ENCODE measurements around the gene PPIP5K1. TPM values are rescaled to one million over a fixed set of nuclear protein-coding genes. Genes with fewer than 3 reads are reported as not detected.
"Not testable (repeated sequence)": the region's sequence is repeated elsewhere in the genome, so short reads cannot be mapped to it uniquely, and the experiment has no call there.

Gene PPIP5K1
- total RNA-seq, 5 donors from 2014 or later (not counting 1 experiment from before 2014, with no cell fraction given), result 30.0 to 47.1 (median 39.1) TPM

GRCh38 chr15:43532826-43533225, 57.2 kb downstream of the PPIP5K1 start:
- POLR2A ChIA-PET, result not testable (repeated sequence)

DNA sequence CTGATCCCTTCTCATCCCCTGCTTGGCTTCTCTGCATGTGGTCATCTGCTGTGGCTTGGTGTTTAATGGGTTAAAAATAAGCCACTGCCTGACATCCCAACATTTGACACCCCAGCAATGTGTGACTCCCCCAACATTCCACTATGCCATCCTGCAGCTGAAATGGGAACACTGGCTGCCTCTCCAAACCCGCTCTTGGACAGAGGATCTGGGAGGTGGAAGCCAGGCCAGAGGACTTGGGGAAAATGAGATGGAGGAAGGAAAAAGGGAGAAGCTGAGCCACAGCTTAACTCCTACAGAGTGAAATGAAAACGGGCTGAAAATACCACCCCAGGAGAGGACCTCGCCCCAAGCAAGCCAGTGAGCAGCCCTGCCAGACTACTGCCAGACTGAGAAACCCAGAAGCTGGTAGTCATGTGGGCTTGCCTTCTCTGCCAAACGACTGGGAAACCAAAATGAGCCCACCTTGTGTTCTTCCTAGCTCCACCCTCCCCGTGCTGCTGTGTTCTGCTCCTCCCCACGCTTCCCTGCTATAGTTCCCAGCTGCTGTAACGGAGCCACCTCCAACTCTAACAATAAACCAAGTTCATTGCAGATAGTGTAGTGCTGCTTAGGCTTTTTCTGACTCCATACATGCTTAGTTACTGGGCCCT, 58.9 kb downstream of the PPIP5K1 start:
- Mint-ChIP-seq H3K27ac (no peak overlapping the region), H3K4me1 (no peaks in the 10 kb centered on the region), H3K9me3 (no peaks in the 10 kb centered on the region), H3K4me3 (no peak overlapping the region), H3K36me3 (peaks cover 19% of the 10 kb centered on the region), H3K27me3 (no peaks in the 10 kb centered on the region)
- H3K9me3 ChIP-seq, result no peaks in the 10 kb centered on the region
- CTCF ChIA-PET, result no interaction called here
- H3K4me3 ChIP-seq (ENCODE audit: control insufficient read depth in 1 of 2, extremely low read depth in 1 of 2, low read length in 1 of 2), result no peak overlapping the region
- POLR2A ChIA-PET, result no interaction called here
- H3K27me3 ChIP-seq (replicated peaks in 1 of 2; ENCODE audit: control insufficient read depth in 2 of 2, extremely low read depth in 1 of 2, insufficient read depth in 2 of 2, low read length in 1 of 2), result peaks cover 0 to 7% of the 10 kb centered on the region in 2 experiments
- peaks cover 5 to 10% of the 10 kb centered on the region in 2 donors for H3K36me3 ChIP-seq (ENCODE audit: control insufficient read depth in 2 of 2, extremely low read depth in 1 of 2, insufficient read depth in 1 of 2, low read length in 1 of 2)
- no peak for ATAC-seq (replicated peaks in 1 of 4)
- H3K4me1 ChIP-seq (ENCODE audit: control insufficient read depth in 1 of 2, extremely low read depth in 1 of 2, insufficient read depth in 2 of 2, low read length in 2 of 2), result no peaks in the 10 kb centered on the region
- 60% methylated on average over 2 of the region's 7 CpGs for WGBS (ENCODE audit: insufficient coverage)
- no peak for DNase-seq
- H3K27ac ChIP-seq (ENCODE audit: low read length), result no peak overlapping the region

More at GRCh38 chr15:43532826-43533225, 57.2 kb downstream of the PPIP5K1 start:
- H3K27ac ChIP-seq (ENCODE audit: low read length); H3K9me3 ChIP-seq; DNase-seq; H3K27ac Mint-ChIP-seq; H3K4me3 ChIP-seq (ENCODE audit: control insufficient read depth in 1 of 2, extremely low read depth in 1 of 2, low read length in 1 of 2); H3K9me3 Mint-ChIP-seq; H3K27me3 ChIP-seq (replicated peaks in 1 of 2; ENCODE audit: control insufficient read depth in 2 of 2, extremely low read depth in 1 of 2, insufficient read depth in 2 of 2, low read length in 1 of 2); H3K27me3 Mint-ChIP-seq; H3K4me1 Mint-ChIP-seq; H3K4me1 ChIP-seq (ENCODE audit: control insufficient read depth in 1 of 2, extremely low read depth in 1 of 2, insufficient read depth in 2 of 2, low read length in 2 of 2); H3K4me3 Mint-ChIP-seq; ATAC-seq (replicated peaks in 1 of 4): not testable (repeated sequence)
- 90% methylated on average over 2 of the region's 5 CpGs for WGBS (ENCODE audit: insufficient coverage)
- H3K36me3 ChIP-seq (ENCODE audit: control insufficient read depth in 2 of 2, extremely low read depth in 1 of 2, insufficient read depth in 1 of 2, low read length in 1 of 2), result peaks cover 5 to 10% of the 10 kb centered on the region in 2 donors
- CTCF ChIA-PET, result interaction anchor here in 1 of 2 donors (0.6 kb wide), 1 partner anchor 1725 kb away, joined by 3 read pairs; no protein-coding TSS in a partner anchor
- peaks cover 22% of the 10 kb centered on the region for H3K36me3 Mint-ChIP-seq

- H3K4me1 ChIP-seq (ENCODE audit: control insufficient read depth in 1 of 2, extremely low read depth in 1 of 2, insufficient read depth in 2 of 2, low read length in 2 of 2), result peaks cover 0 to 6% of the 10 kb centered on the region in 2 experiments
- H3K4me3 ChIP-seq (ENCODE audit: control insufficient read depth in 1 of 2, extremely low read depth in 1 of 2, low read length in 1 of 2), result no peak overlapping the region
- peaks cover 2% of the 10 kb centered on the region in 2 donors for H3K36me3 ChIP-seq (ENCODE audit: control insufficient read depth in 2 of 2, extremely low read depth in 1 of 2, insufficient read depth in 1 of 2, low read length in 1 of 2)
- H3K27ac Mint-ChIP-seq, result no peak overlapping the region
- H3K9me3 ChIP-seq, result no peaks in the 10 kb centered on the region
- peaks cover 12% of the 10 kb centered on the region for H3K36me3 Mint-ChIP-seq
- H3K4me3 Mint-ChIP-seq, result no peak overlapping the region
- H3K27ac ChIP-seq (ENCODE audit: low read length), result no peak overlapping the region
- WGBS (ENCODE audit: insufficient coverage), result 80% methylated on average over 9 of the region's 12 CpGs
- H3K9me3 Mint-ChIP-seq, result no peaks in the 10 kb centered on the region
- H3K27me3 ChIP-seq (replicated peaks in 1 of 2; ENCODE audit: control insufficient read depth in 2 of 2, extremely low read depth in 1 of 2, insufficient read depth in 2 of 2, low read length in 1 of 2), result peaks cover 0 to 7% of the 10 kb centered on the region in 2 experiments
- ChIA-PET POLR2A (no interaction called here), CTCF (no interaction called here)
- DNase-seq (no peak), ATAC-seq (replicated peaks in 1 of 4) (no peak)
- no peaks in the 10 kb centered on the region for H3K27me3 Mint-ChIP-seq
- peaks cover 7 to 10% (median 9%) of the 10 kb centered on the region in 3 donors for H3K4me1 Mint-ChIP-seq
These were observed 60.2 kb downstream of the PPIP5K1 start for GRCh38 chr15:43529587-43530345.

- CTCF ChIA-PET, result interaction anchor here in 1 of 2 donors (0.9 kb wide), 1 partner anchor 15 kb away, joined by 3 read pairs; no protein-coding TSS in a partner anchor
- DNase-seq, result no peak
- no peak overlapping the region for H3K27ac Mint-ChIP-seq
These were observed 60.9 kb downstream of the PPIP5K1 start for GRCh38 chr15:43529141-43529540.

GRCh38 chr15:43528542-43529007, 61.4 kb downstream of the PPIP5K1 start:
- WGBS (ENCODE audit: insufficient coverage), result 87% methylated on average over 4 of the region's 11 CpGs
- ATAC-seq (replicated peaks in 1 of 4) (no peak), DNase-seq (no peak)
- Histone ChIP-seq H3K4me3 (ENCODE audit: control insufficient read depth in 1 of 2, extremely low read depth in 1 of 2, low read length in 1 of 2) (no peak overlapping the region), H3K4me1 (ENCODE audit: control insufficient read depth in 1 of 2, extremely low read depth in 1 of 2, insufficient read depth in 2 of 2, low read length in 2 of 2) (peaks cover 0 to 6% of the 10 kb centered on the region in 2 experiments), H3K36me3 (ENCODE audit: control insufficient read depth in 2 of 2, extremely low read depth in 1 of 2, insufficient read depth in 1 of 2, low read length in 1 of 2) (no peaks in the 10 kb centered on the region), H3K27me3 (replicated peaks in 1 of 2; ENCODE audit: control insufficient read depth in 2 of 2, extremely low read depth in 1 of 2, insufficient read depth in 2 of 2, low read length in 1 of 2) (peaks cover 0 to 7% of the 10 kb centered on the region in 2 experiments), H3K9me3 (no peaks in the 10 kb centered on the region), H3K27ac (ENCODE audit: low read length) (no peak overlapping the region)
- ChIA-PET CTCF (interaction anchor here in 1 of 2 donors (0.9 kb wide), 1 partner anchor 14 kb away, joined by 3 read pairs; no protein-coding TSS in a partner anchor), POLR2A (no interaction called here)
- peaks cover 5% of the 10 kb centered on the region for H3K36me3 Mint-ChIP-seq
- no peak overlapping the region for H3K27ac Mint-ChIP-seq
- H3K4me3 Mint-ChIP-seq, result no peak overlapping the region
- peaks cover 8 to 18% (median 10%) of the 10 kb centered on the region in 3 donors for H3K4me1 Mint-ChIP-seq
- no peaks in the 10 kb centered on the region for H3K9me3 Mint-ChIP-seq
- H3K27me3 Mint-ChIP-seq, result no peaks in the 10 kb centered on the region

More at GRCh38 chr15:43529141-43529540, 60.9 kb downstream of the PPIP5K1 start:
- H3K4me3 Mint-ChIP-seq, result no peak overlapping the region
- H3K36me3 ChIP-seq (ENCODE audit: control insufficient read depth in 2 of 2, extremely low read depth in 1 of 2, insufficient read depth in 1 of 2, low read length in 1 of 2), result no peaks in the 10 kb centered on the region
- H3K4me3 ChIP-seq (ENCODE audit: control insufficient read depth in 1 of 2, extremely low read depth in 1 of 2, low read length in 1 of 2), result no peak overlapping the region
- H3K9me3 ChIP-seq, result no peaks in the 10 kb centered on the region
- H3K27ac ChIP-seq (ENCODE audit: low read length), result no peak overlapping the region
- H3K4me1 ChIP-seq (ENCODE audit: control insufficient read depth in 1 of 2, extremely low read depth in 1 of 2, insufficient read depth in 2 of 2, low read length in 2 of 2), result peaks cover 0 to 6% of the 10 kb centered on the region in 2 experiments
- H3K9me3 Mint-ChIP-seq, result no peaks in the 10 kb centered on the region
- H3K27me3 Mint-ChIP-seq, result no peaks in the 10 kb centered on the region
- H3K27me3 ChIP-seq (replicated peaks in 1 of 2; ENCODE audit: control insufficient read depth in 2 of 2, extremely low read depth in 1 of 2, insufficient read depth in 2 of 2, low read length in 1 of 2), result peaks cover 0 to 7% of the 10 kb centered on the region in 2 experiments
- H3K4me1 Mint-ChIP-seq, result peaks cover 8 to 15% (median 10%) of the 10 kb centered on the region in 3 donors
- WGBS (ENCODE audit: insufficient coverage), result 91% methylated on average over 12 of the region's 15 CpGs
- POLR2A ChIA-PET, result no interaction called here
- peaks cover 8% of the 10 kb centered on the region for H3K36me3 Mint-ChIP-seq
- ATAC-seq (replicated peaks in 1 of 4), result no peak

- Histone ChIP-seq H3K27ac (ENCODE audit: low read length) (no peak overlapping the region), H3K4me3 (ENCODE audit: control insufficient read depth in 1 of 2, extremely low read depth in 1 of 2, low read length in 1 of 2) (no peak overlapping the region), H3K36me3 (ENCODE audit: control insufficient read depth in 2 of 2, extremely low read depth in 1 of 2, insufficient read depth in 1 of 2, low read length in 1 of 2) (no peaks in the 10 kb centered on the region), H3K27me3 (replicated peaks in 1 of 2; ENCODE audit: control insufficient read depth in 2 of 2, extremely low read depth in 1 of 2, insufficient read depth in 2 of 2, low read length in 1 of 2) (peaks cover 0 to 7% of the 10 kb centered on the region in 2 experiments), H3K9me3 (no peaks in the 10 kb centered on the region), H3K4me1 (ENCODE audit: control insufficient read depth in 1 of 2, extremely low read depth in 1 of 2, insufficient read depth in 2 of 2, low read length in 2 of 2) (peaks cover 0 to 6% of the 10 kb centered on the region in 2 experiments)
- H3K4me1 Mint-ChIP-seq, result peaks cover 8 to 18% (median 10%) of the 10 kb centered on the region in 3 donors
- no peak overlapping the region for H3K27ac Mint-ChIP-seq
- no peak overlapping the region for H3K4me3 Mint-ChIP-seq
- ChIA-PET POLR2A (no interaction called here), CTCF (interaction anchor here (0.6 to 0.9 kb wide), 2 partner anchors 14 to 947 kb away, joined by 3 to 5 read pairs; no protein-coding TSS in a partner anchor)
- no peak for ATAC-seq (replicated peaks in 1 of 4)
- H3K9me3 Mint-ChIP-seq, result no peaks in the 10 kb centered on the region
- H3K36me3 Mint-ChIP-seq, result no peaks in the 10 kb centered on the region
- WGBS (ENCODE audit: insufficient coverage), result 90% methylated on average over 11 of the region's 12 CpGs
- no peak for DNase-seq
- H3K27me3 Mint-ChIP-seq, result no peaks in the 10 kb centered on the region
These were observed 62.0 kb downstream of the PPIP5K1 start for GRCh38 chr15:43527802-43528541.
